A673 (cell line): Measurements from ENCODE around the gene S1PR4.

Experiments
- EZH2 ChIP-seq: fragments of 200-600 bp; sonication (generic); IDR thresholded peaks from 2 replicates; pipeline ENCODE4 v1.6.1; 2017; ENCODE audit warnings: borderline replicate concordance, low read depth, mild to moderate bottlenecking, mixed read lengths, antibody characterized with exemption, low read length; ENCODE audit not compliant: poor library complexity, severe bottlenecking
- TF ChIP-seq, protein P1 (sequence below): fragments of 300-800, 200-600 bp; sonication (generic); conservative IDR thresholded peaks from 2 replicates; pipeline ENCODE4 v1.5.1; 2017; ENCODE audit warnings: low read depth, mild to moderate bottlenecking, antibody characterized with exemption, low read length, moderate library complexity, mixed read lengths

DNA sequence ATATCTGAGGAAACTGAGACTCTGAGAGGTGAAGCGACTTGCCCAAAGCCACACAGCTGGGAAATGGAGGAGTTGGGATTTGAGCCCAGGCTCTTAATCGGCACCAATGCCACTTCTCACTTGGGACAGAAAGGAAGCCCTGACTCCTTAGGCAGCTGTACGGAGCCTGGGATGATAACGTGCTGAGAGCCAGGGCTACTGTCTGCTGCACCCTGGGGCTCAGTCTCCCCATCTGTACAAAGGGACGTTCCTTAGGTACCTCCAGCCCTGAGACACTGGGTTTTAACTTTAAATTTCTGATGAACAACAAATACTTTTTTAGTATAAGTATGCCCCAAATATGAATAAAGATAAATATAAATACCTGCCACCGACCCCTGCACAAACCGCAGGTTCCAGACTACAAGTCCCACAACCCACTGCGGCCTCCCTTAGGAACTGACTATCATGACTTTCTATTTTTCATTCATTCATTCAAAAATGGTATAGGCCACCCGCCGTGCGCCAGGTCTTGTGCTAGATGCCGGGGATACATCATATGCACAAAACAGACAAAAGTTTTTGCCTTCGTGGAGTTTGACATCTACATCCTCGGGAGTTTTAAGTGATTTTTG is 6.4 kb downstream of the S1PR4 start:
- TF ChIP-seq, protein P1, sequence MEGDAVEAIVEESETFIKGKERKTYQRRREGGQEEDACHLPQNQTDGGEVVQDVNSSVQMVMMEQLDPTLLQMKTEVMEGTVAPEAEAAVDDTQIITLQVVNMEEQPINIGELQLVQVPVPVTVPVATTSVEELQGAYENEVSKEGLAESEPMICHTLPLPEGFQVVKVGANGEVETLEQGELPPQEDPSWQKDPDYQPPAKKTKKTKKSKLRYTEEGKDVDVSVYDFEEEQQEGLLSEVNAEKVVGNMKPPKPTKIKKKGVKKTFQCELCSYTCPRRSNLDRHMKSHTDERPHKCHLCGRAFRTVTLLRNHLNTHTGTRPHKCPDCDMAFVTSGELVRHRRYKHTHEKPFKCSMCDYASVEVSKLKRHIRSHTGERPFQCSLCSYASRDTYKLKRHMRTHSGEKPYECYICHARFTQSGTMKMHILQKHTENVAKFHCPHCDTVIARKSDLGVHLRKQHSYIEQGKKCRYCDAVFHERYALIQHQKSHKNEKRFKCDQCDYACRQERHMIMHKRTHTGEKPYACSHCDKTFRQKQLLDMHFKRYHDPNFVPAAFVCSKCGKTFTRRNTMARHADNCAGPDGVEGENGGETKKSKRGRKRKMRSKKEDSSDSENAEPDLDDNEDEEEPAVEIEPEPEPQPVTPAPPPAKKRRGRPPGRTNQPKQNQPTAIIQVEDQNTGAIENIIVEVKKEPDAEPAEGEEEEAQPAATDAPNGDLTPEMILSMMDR: no peak
- TF ChIP-seq EZH2: no peak
